Spleen (tissue), 7 donors: ENCODE results near the gene ZG16.

Experiments
- POLR2A ChIP-seq, 3 donors: fragments of 450-650 bp; IDR thresholded peaks; one replicate each; pipeline ENCODE4 v1.5.1; 2017; ENCODE audit warnings: antibody characterized with exemption in 3 of 3, mild to moderate bottlenecking in 1 of 3
- POLR2AphosphoS5 ChIP-seq, 3 donors: sonication (generic); formaldehyde crosslinking; IDR thresholded peaks; one replicate each; pipeline ENCODE4 v1.5.1; 2017; ENCODE audit warnings: antibody characterized with exemption in 3 of 3
- TF ChIP-seq, protein P1 (sequence below), 11 experiments: fragments of 200-600 bp in 7 of 11; fragments of 450-650 bp in 4 of 11; sonication (generic) in 4 of 11; IDR thresholded peaks in 8 of 11; conservative IDR thresholded peaks in 3 of 11; 1 replicate in 7 of 11; 2 replicates in 4 of 11; pipeline versions ENCODE4 v1.4.0 to v1.8.0; 2016 to 2021; ENCODE audit warnings: antibody characterized with exemption in 11 of 11, inconsistent platforms in 4 of 11, mild to moderate bottlenecking in 1 of 11
- donor health status: DM: no; HTN: no; CAD: no; lungs with moderate emphysema.
- donor health status: DM: no; HTN: no; CAD: no.
- donor health status: DM: no; HTN: no; CAD: no.

DNA sequence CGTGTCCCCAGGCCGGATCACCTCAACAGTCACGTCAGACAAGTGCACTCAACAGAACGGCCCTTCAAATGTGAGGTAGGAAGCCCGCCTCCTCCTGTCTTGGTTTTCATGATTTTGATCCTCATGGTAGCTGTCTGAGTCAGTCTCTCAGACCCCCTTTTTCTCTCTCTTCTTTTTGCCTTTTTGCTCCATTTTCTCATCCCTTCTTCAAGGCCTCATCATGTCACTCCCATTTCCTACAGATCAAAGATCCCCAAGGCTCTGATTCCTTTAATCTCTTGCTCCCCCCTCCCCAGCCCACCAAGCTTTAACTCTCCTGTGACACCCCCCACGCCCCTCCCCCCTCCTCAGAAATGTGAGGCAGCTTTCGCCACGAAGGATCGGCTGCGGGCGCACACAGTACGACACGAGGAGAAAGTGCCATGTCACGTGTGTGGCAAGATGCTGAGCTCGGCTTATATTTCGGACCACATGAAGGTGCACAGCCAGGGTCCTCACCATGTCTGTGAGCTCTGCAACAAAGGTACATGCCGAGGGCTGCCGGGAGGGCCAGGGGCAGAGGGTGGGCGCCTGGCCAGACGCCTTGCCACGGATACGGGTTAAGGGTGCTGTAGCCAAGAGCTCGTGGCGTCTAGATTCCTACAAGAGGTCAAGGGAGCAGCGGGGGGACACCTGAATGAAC lies 30.3 kb downstream of the ZG16 start:
- TF ChIP-seq, protein P1, sequence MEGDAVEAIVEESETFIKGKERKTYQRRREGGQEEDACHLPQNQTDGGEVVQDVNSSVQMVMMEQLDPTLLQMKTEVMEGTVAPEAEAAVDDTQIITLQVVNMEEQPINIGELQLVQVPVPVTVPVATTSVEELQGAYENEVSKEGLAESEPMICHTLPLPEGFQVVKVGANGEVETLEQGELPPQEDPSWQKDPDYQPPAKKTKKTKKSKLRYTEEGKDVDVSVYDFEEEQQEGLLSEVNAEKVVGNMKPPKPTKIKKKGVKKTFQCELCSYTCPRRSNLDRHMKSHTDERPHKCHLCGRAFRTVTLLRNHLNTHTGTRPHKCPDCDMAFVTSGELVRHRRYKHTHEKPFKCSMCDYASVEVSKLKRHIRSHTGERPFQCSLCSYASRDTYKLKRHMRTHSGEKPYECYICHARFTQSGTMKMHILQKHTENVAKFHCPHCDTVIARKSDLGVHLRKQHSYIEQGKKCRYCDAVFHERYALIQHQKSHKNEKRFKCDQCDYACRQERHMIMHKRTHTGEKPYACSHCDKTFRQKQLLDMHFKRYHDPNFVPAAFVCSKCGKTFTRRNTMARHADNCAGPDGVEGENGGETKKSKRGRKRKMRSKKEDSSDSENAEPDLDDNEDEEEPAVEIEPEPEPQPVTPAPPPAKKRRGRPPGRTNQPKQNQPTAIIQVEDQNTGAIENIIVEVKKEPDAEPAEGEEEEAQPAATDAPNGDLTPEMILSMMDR (IDR thresholded peaks at IDR 0.05 in 8 of 11, conservative IDR thresholded peaks at IDR 0.05 in 3 of 11) = no peak
- peak in 1 of 3 donors; percentile 5 for TF ChIP-seq POLR2AphosphoS5 (IDR thresholded peaks at IDR 0.05)
- TF ChIP-seq POLR2A (IDR thresholded peaks at IDR 0.05) = no peak
